Hindlimb muscle (tissue), 1 donor: Measurements from ENCODE around the gene KRTAP10-1. TPM values are rescaled to one million over a fixed set of nuclear protein-coding genes. Genes with fewer than 3 reads are reported as not detected.

ENCODE experiments used
- DNase-seq: peaks from one replicate; pipeline ENCODE4 v3.0.0-alpha.2; 2013
- polyA plus RNA-seq: library from polyadenylated mRNA; unstranded; fragments of 120-200 nt; gene quantifications from one replicate; pipeline ENCODE4 v1.2.1, GENCODE V29; 2013; ENCODE audit not compliant: insufficient read length

Gene KRTAP10-1
- polyA plus RNA-seq, 1 donor: not detected

GRCh38 chr21:44547656-44548331 is 7.8 kb upstream of the KRTAP10-1 start:
- DNase-seq: no peak

GRCh38 chr21:44544566-44544965 is 4.6 kb upstream of the KRTAP10-1 start:
- DNase-seq: no peak

GRCh38 chr21:44542716-44543115 is 2.7 kb upstream of the KRTAP10-1 start:
- no peak for DNase-seq

GRCh38 chr21:44540741-44541288 is 820 bp upstream of the KRTAP10-1 start:
- no peak for DNase-seq

GRCh38 chr21:44539046-44539445 is 949 bp downstream of the KRTAP10-1 start:
- no peak for DNase-seq

- no peak for DNase-seq
These were observed 1.8 kb downstream of the KRTAP10-1 start for GRCh38 chr21:44537930-44538911.

GRCh38 chr21:44535963-44536362 is 4.0 kb downstream of the KRTAP10-1 start:
- DNase-seq: no peak

- no peak for DNase-seq
These were observed 5.3 kb downstream of the KRTAP10-1 start for GRCh38 chr21:44534688-44535087.

GRCh38 chr21:44533891-44534627 is 5.9 kb downstream of the KRTAP10-1 start:
- no peak for DNase-seq

GRCh38 chr21:44533121-44533890 is 6.7 kb downstream of the KRTAP10-1 start:
- DNase-seq: no peak

GRCh38 chr21:44532712-44533111 is 7.3 kb downstream of the KRTAP10-1 start:
- no peak for DNase-seq

GRCh38 chr21:44531606-44532564 is 8.1 kb downstream of the KRTAP10-1 start:
- no peak for DNase-seq

GRCh38 chr21:44530903-44531605 is 8.9 kb downstream of the KRTAP10-1 start:
- no peak for DNase-seq

- no peak for DNase-seq
These were observed 9.6 kb downstream of the KRTAP10-1 start for GRCh38 chr21:44530221-44530902.

GRCh38 chr21:44529503-44530125 is 10.4 kb downstream of the KRTAP10-1 start:
- no peak for DNase-seq

- DNase-seq: no peak
These were observed 11.0 kb downstream of the KRTAP10-1 start for GRCh38 chr21:44529011-44529421.

- no peak for DNase-seq
These were observed 11.4 kb downstream of the KRTAP10-1 start for GRCh38 chr21:44528634-44528995.

GRCh38 chr21:44527983-44528633 is 11.9 kb downstream of the KRTAP10-1 start:
- DNase-seq: no peak
